HEK293T (cell line): ENCODE data around the gene KLHL29.

ENCODE experiments used
- CTCF ChIA-PET: fragments of 350-600 bp; formaldehyde crosslinking; extraction: SDS; loops from one replicate; lab custom pipeline; 2021; ENCODE audit warnings: antibody characterized with exemption, inconsistent platforms; lab: Yijun Ruan, JAX
- POLR2A ChIA-PET: fragments of 350-600 bp; formaldehyde crosslinking; extraction: SDS; loops from one replicate; lab custom pipeline; 2020; ENCODE audit warnings: antibody characterized with exemption, inconsistent platforms; lab: Yijun Ruan, JAX
- DNase-seq: peaks from one replicate; pipeline ENCODE4 v3.0.0; 2012; ENCODE audit warnings: mixed read lengths; ENCODE audit errors: extremely low spot score
- ARNT ChIP-seq: fragments of 450-650 bp; IDR thresholded peaks from 2 replicates; pipeline ENCODE4 v1.6.1; 2017; ENCODE audit warnings: mild to moderate bottlenecking
- BHLHE40 ChIP-seq: fragments of 450-650 bp; IDR thresholded peaks from 2 replicates; pipeline ENCODE4 v1.6.1; 2016; ENCODE audit warnings: mild to moderate bottlenecking, moderate library complexity, borderline replicate concordance
- CTBP1 ChIP-seq: fragments of 450-650 bp; IDR thresholded peaks from 2 replicates; pipeline ENCODE4 v1.6.1; 2016; ENCODE audit warnings: borderline replicate concordance
- ELF4 ChIP-seq: fragments of 450-650 bp; IDR thresholded peaks from 2 replicates; pipeline ENCODE4 v1.6.1; 2017; ENCODE audit warnings: antibody characterized with exemption
- FOXA1 ChIP-seq: fragments of 450-650 bp; IDR thresholded peaks from 2 replicates; pipeline ENCODE4 v1.6.1; 2016; ENCODE audit warnings: mild to moderate bottlenecking
- FOXK2 ChIP-seq: fragments of 450-650 bp; IDR thresholded peaks from 2 replicates; pipeline ENCODE4 v1.6.1; 2016; ENCODE audit warnings: mild to moderate bottlenecking
- FOXM1 ChIP-seq: fragments of 450-650 bp; IDR thresholded peaks from 2 replicates; pipeline ENCODE4 v1.6.1; 2017; ENCODE audit warnings: mild to moderate bottlenecking, borderline replicate concordance
- HDGF ChIP-seq: fragments of 450-650 bp; IDR thresholded peaks from 2 replicates; pipeline ENCODE4 v1.6.1; 2017; ENCODE audit warnings: antibody characterized with exemption, borderline replicate concordance
- L3MBTL2 ChIP-seq: fragments of 450-650 bp; conservative IDR thresholded peaks from 2 replicates; pipeline ENCODE4 v1.6.1; 2016; ENCODE audit warnings: mild to moderate bottlenecking
- LEF1 ChIP-seq: fragments of 450-650 bp; IDR thresholded peaks from 2 replicates; pipeline ENCODE4 v1.6.1; 2017; ENCODE audit warnings: mild to moderate bottlenecking, borderline replicate concordance
- NFRKB ChIP-seq: fragments of 450-650 bp; IDR thresholded peaks from 2 replicates; pipeline ENCODE4 v1.6.1; 2016; ENCODE audit warnings: mild to moderate bottlenecking, moderate library complexity
- SP1 ChIP-seq: fragments of 450-650 bp; IDR thresholded peaks from 2 replicates; pipeline ENCODE4 v1.6.1; 2017
- SUZ12 ChIP-seq: fragments of 450-650 bp; IDR thresholded peaks from 2 replicates; pipeline ENCODE4 v1.6.1; 2016; ENCODE audit warnings: mild to moderate bottlenecking
- TARDBP ChIP-seq: fragments of 450-650 bp; IDR thresholded peaks from 2 replicates; pipeline ENCODE4 v1.6.1; 2016
- ZNF384 ChIP-seq: fragments of 450-650 bp; IDR thresholded peaks from 2 replicates; pipeline ENCODE4 v1.6.1; 2016
- TF ChIP-seq, protein P1 (sequence below): fragments of 450-650 bp; IDR thresholded peaks from 2 replicates; pipeline ENCODE4 v1.6.1; 2016

The KLHL29 gene

GRCh38 chr2:23554054-23554697, 169.2 kb downstream of the KLHL29 start:
- POLR2A ChIA-PET, result no interaction called here
- CTCF ChIA-PET, result no interaction called here
- TF ChIP-seq, protein P1, sequence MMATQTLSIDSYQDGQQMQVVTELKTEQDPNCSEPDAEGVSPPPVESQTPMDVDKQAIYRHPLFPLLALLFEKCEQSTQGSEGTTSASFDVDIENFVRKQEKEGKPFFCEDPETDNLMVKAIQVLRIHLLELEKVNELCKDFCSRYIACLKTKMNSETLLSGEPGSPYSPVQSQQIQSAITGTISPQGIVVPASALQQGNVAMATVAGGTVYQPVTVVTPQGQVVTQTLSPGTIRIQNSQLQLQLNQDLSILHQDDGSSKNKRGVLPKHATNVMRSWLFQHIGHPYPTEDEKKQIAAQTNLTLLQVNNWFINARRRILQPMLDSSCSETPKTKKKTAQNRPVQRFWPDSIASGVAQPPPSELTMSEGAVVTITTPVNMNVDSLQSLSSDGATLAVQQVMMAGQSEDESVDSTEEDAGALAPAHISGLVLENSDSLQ, result no peak
- TF ChIP-seq SUZ12 (no peak), CTBP1 (no peak), FOXK2 (no peak), FOXA1 (no peak), HDGF (no peak), SP1 (no peak), L3MBTL2 (no peak), TARDBP (no peak)
- DNase-seq, result no peak

GRCh38 chr2:23555944-23556343, 171.0 kb downstream of the KLHL29 start:
- ChIA-PET CTCF (no interaction called here), POLR2A (no interaction called here)
- DNase-seq, result no peak
- TF ChIP-seq TARDBP (no peak), FOXM1 (no peak), LEF1 (no peak), ARNT (no peak), ELF4 (no peak), HDGF (no peak), CTBP1 (no peak), SUZ12 (no peak), SP1 (no peak), L3MBTL2 (no peak), BHLHE40 (no peak), ZNF384 (no peak), FOXK2 (no peak), FOXA1 (no peak)

DNA sequence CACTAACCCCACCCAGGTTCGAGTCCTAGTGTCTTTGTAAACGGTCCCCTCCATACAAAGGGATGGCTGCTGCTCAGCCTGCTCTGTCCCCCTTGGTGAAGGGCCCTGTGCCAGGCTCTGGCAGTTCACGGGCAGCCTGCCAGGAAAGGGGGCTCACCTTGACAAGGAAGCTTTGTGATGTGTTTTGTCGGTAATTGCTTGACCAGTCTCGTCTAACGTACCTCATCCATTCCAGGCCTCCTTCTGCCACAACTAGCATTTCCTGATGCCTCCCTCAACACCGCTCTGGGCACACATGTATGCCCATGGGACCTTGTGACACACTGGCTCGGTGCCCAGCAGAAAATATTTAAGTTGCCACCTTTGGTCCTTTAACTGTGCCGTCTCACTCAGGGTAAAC, 171.9 kb downstream of the KLHL29 start:
- ChIA-PET POLR2A (no interaction called here), CTCF (no interaction called here)
- no peak for TF ChIP-seq HDGF
- no peak for TF ChIP-seq BHLHE40
- no peak for TF ChIP-seq SUZ12
- no peak for TF ChIP-seq LEF1
- TF ChIP-seq ARNT, result no peak
- no peak for TF ChIP-seq FOXM1
- no peak for TF ChIP-seq TARDBP
- no peak for TF ChIP-seq FOXK2
- TF ChIP-seq, protein P1, result no peak
- TF ChIP-seq NFRKB, result no peak
- TF ChIP-seq CTBP1, result no peak
- TF ChIP-seq ELF4, result no peak
- TF ChIP-seq SP1, result no peak
- no peak for TF ChIP-seq L3MBTL2
- TF ChIP-seq ZNF384, result no peak
- no peak for TF ChIP-seq FOXA1
- DNase-seq, result no peak

DNA sequence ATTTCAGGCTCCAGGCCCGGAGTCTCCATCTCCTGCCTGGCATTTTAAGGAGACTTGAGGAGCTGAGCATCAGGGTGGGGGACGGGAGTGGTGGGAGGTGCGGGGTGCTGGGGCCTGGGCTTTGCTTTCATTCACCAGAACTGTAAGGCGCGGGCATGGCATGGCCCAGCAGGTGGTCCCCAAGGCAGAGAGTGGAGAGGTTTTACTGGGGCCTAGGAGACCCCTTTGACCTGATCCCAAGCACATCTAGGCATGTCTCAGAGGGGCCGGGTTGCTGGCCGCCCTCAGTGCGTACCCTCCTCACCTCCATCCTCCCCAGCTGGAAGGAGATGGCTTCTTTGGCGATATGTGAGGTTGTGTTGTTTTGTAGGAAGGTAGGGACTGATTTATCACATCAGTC, 172.5 kb downstream of the KLHL29 start:
- ChIA-PET POLR2A (no interaction called here), CTCF (no interaction called here)
- TF ChIP-seq L3MBTL2 (no peak), LEF1 (no peak)

DNA sequence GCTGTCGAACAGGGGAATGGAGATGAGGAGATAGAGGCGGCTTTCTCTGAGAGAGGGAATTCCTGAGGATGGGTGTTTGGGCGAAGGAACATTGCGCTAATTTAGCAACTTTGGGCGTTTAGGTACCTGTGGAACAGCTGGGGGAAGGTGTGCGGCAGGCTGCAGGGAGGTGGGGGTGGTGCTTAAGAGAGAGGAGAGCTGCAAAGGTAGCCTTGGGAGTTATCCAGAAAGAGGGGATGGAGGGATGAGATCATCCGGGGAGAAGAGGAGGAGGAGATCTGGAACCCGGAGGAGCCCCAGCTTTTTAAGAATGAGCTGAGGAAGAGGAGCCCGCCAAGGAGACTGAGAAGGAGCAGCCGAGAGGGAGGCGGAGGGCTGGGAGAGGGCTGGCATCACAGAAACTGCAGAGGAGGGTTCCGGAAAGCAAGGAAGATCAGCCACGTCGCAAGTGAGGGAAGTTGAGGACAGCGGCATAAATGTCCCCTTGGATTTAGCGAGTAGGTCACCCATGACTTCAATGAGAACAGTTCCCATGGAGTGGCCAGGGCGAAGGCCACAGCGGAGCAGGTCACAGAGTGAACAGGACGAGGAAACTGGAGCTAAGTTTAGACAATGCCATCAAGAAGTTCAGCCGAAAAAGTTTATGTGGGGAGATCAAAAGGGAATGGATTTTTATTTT, 174.7 kb downstream of the KLHL29 start:
- no peak for DNase-seq
- TF ChIP-seq CTBP1, result no peak
- no peak for TF ChIP-seq ZNF384
- no peak for TF ChIP-seq LEF1
- no peak for TF ChIP-seq FOXA1
- TF ChIP-seq HDGF, result no peak
- TF ChIP-seq L3MBTL2, result no peak
- no peak for TF ChIP-seq NFRKB
- TF ChIP-seq, protein P1, result no peak
- TF ChIP-seq SUZ12, result no peak
- no peak for TF ChIP-seq TARDBP
- ChIA-PET POLR2A (no interaction called here), CTCF (no interaction called here)

More for the DNA sequence above, 172.5 kb downstream of the KLHL29 start:
- DNase-seq, result no peak

DNA sequence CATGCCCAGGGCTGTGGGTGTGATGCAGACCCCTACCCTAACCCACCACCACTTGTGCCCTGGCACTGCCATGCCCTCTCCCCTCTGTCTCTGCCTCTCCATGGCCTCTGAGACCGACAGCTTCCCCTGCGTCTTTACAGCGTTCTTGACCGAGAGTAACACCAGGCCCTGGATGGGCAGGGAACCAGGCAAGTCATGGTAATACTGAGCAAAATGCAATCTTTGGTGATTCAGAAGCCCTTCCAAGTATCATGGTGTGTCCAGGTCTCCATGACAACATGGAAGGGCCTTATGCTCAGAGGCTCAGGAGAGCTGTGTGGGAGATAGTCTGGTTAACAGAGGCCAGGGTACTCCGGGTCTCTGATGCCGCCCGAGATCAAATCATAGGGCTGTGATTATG, 176.1 kb downstream of the KLHL29 start:
- DNase-seq, result no peak
- ChIA-PET POLR2A (no interaction called here), CTCF (no interaction called here)
- no peak for TF ChIP-seq TARDBP
- no peak for TF ChIP-seq SP1
- TF ChIP-seq NFRKB, result no peak
- no peak for TF ChIP-seq ELF4
- no peak for TF ChIP-seq L3MBTL2
- TF ChIP-seq ZNF384, result no peak
- no peak for TF ChIP-seq HDGF
- TF ChIP-seq BHLHE40, result no peak
- TF ChIP-seq FOXA1, result no peak
- no peak for TF ChIP-seq CTBP1
- no peak for TF ChIP-seq SUZ12
- no peak for TF ChIP-seq FOXK2
- TF ChIP-seq, protein P1, result no peak
- TF ChIP-seq LEF1, result no peak
- no peak for TF ChIP-seq ARNT
- TF ChIP-seq FOXM1, result no peak
